CD4-positive, alpha-beta T cell treated with Interleukin-15 for 1 hour (primary cell): ENCODE data around the gene DDX3Y.

Experiments
- DNase-seq: peaks from one replicate; pipeline ENCODE4 v3.0.0-alpha.2; 2020

The DDX3Y gene

GRCh38 chrY:12904618-12905516 is at the start of gene DDX3Y:
Gene DDX3Y, plus strand, starts transcription at chrY:12904868. Its CDS starts 69 bp downstream, at chrY:12904937.
- no peak for DNase-seq

DNA sequence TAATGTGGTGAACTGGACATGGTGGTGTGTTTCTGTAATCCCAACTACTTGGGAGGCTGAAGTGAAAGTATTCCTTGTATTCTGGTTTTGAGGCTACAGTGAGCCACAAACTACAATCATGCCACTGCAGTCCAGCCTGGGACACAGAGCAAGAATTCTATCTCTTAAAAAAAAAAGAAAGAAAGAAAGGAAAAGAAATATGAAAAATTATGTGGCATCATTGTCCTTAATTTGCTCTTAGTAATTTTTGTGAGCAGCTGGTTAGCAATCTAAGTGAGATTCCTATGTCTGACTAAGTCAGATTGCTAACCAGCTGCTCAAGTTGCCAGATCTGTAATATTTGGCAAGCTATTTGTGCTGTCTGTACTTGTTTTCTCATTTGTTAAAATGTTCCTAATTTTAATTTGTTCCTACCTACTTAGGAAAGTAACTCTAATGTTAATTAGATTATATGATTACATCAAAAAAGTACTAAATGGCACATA is 48.8 kb upstream of the DDX3Y start:
- DNase-seq: no peak

- no peak for DNase-seq
Observed at GRCh38 chrY:12867960-12868359, 36.7 kb upstream of the DDX3Y start.

GRCh38 chrY:12896973-12897372 is 7.7 kb upstream of the DDX3Y start:
- DNase-seq: no peak

GRCh38 chrY:12898604-12899003 is 6.1 kb upstream of the DDX3Y start:
- no peak for DNase-seq

DNA sequence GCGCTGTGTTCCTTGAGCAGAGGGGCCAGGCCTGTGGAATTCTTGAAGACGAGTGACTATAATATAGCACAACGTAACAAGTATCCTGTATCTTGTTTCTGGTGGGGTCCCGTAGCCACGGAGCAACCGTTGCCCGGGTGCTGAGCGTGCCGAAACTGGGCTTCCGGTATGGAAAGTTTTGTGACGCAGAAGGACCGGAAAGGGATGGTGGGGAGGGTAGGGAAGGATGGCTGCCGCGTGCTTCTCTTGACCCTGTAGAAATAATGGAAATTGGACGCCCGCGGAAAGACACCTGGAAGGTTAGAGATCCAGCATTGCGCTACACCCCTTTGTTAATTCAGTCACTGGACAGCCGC is 827 bp downstream of the DDX3Y start:
- DNase-seq: no peak

- no peak for DNase-seq
Observed at GRCh38 chrY:12905895-12906294, 1.2 kb downstream of the DDX3Y start.

DNA sequence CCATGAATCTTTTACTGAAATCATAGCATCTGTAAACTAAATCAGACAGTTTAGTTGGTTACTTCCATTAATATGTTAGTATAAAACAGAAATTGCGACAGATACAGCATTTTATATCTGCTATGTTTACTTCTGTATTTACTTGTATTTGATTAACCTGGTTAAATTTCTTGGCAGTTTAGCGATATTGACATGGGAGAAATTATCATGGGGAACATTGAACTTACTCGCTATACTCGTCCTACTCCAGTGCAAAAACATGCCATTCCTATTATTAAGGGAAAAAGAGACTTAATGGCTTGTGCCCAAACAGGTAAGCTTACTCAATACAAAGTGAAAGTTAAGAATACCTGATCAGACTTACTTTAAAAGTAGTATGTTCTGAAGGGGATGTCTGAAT is 8.9 kb downstream of the DDX3Y start:
- DNase-seq: no peak

DNA sequence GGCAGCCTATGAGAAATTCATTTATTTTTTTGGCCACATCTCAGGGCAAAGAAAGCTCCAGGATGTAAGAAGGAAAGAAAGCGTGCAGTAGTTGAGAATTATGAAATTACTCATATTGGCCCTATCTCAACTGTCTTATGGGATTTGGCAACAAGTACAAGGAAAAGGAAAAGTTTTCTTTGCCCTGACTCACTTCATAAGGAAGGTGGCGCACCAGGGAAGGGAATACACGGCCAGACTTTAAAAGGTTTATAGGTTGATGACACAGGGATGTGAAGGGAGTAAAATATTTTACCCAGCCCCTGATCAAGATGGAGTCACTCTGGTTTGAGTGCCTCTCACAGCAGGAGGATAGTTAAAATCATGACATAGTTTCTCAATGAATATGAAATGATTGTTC is 23.4 kb downstream of the DDX3Y start:
- no peak for DNase-seq

DNA sequence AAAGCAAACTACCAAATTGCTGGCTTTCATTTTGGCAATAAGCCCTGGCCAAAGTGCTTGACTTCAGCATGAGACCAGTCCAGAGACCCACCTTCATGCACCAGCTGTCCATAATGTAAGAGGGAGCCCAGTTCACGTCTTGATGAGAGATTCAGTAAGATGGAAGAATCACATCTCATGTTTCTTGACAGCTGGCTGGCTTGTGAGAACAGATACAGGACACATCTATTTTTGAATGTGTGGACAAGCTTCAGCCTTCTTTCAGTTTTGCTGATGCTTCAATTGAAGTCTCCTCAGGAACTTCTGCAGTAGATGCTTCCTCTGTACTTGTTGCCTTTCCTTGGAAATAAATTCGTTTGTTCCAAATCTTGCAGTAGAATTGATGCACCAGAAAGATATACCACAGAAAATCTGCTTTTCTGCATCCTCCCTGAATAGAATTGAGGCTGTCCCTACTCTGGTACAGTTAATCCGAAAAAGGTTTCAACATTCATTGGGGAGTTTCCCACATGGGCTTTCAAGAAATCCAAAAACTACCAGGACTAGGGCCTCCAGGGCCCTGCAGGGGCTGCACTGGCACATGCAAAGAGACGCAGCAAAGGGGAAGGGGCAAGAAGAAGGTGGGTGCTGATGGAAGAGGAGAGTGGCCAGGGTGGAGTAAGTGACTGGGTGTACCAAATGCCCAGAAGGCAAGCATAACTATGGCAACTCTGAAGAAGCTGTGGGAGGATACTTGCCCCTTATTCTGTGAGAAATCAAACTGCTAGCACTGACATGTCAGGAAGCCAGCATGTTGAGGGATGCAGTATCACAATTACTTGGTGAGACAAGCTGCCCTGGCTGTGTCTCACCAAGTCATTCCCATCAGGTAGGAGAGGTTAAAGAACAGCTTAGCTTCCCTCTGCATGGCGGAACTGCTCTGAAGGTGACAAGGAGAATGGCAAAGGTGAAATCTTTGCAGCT is 37.3 kb downstream of the DDX3Y start:
- DNase-seq: no peak
